ENCODE results near the gene FXYD7. TPM values are rescaled to one million over a fixed set of nuclear protein-coding genes. Genes with fewer than 3 reads are reported as not detected.

Gene FXYD7
- total and polyA plus RNA-seq, 9 of the 15 experiments (the other 6 are each of a cell fraction or from before 2014, with no cell fraction given): 0.10 to 0.80 (median 0.31) TPM; not detected in 3

- no peak for ATAC-seq
- ChIA-PET CTCF (ENCODE audit: low intra/inter-chr PET ratio) (interaction anchor here (0.6 kb wide), 1 partner anchor 11 kb away, joined by 3 read pairs; no protein-coding TSS in a partner anchor), POLR2A (interaction anchor here (0.6 to 1.3 kb wide), 8 partner anchors 9 to 128 kb away, joined by 3 to 7 read pairs (median 4); no protein-coding TSS in a partner anchor)
- peak overlapping the region; percentile 43 for H3K4me3 ChIP-seq
- H3K9me3 ChIP-seq (replicated peaks; ENCODE audit: control insufficient read depth, insufficient read depth, low read depth, low read length): no peaks in the 10 kb centered on the region
- H2AFZ ChIP-seq (ENCODE audit: low read depth, low read length): peak overlapping the region; percentile 95
- intact Hi-C loops (cut with micrococcal nuclease) (loop anchor here (5.0 kb wide), 1 partner anchor 125 kb away; the partner anchor contains the start of gene USF2), in situ Hi-C loops (cut with MboI) (no loop called here)
- no peaks in the 10 kb centered on the region for H3K79me2 ChIP-seq (ENCODE audit: control insufficient read depth, insufficient read depth, low read length)
- BruUV-seq (replicated peaks): no TSS peak
- no peaks in the 10 kb centered on the region; a peak in 2 of 5 replicates for H3K27me3 ChIP-seq (ENCODE audit: control insufficient read depth in 2 of 2, insufficient read depth in 2 of 2, low read length in 2 of 2)
- H3K4me2 ChIP-seq (ENCODE audit: insufficient read depth, low read length): peak overlapping the region; percentile 78
- no peak for FAIRE-seq
- no peaks in the 10 kb centered on the region for H3K9me1 ChIP-seq (ENCODE audit: control insufficient read depth, insufficient read depth, low read length)
- peaks cover 2% of the 10 kb centered on the region; the same call in 1 of the 3 replicates for H3K36me3 ChIP-seq (ENCODE audit: control insufficient read depth, insufficient read depth, low read length)
- peak overlapping the region; percentile 42 to 89 for H3K9ac ChIP-seq (ENCODE audit: insufficient read depth in 1 of 2, low read depth in 2 of 2, low read length in 2 of 2)
- H3K4me1 ChIP-seq (replicated peaks in 1 of 2; ENCODE audit: control insufficient read depth in 2 of 2, insufficient read depth in 2 of 2, low read length in 2 of 2): peaks cover 13 to 59% of the 10 kb centered on the region in 2 experiments
- WGBS (ENCODE audit: insufficient coverage, low coverage, missing lambda C conversion rate): 9% methylated on average over 18 of the region's 21 CpGs
- H4K20me1 ChIP-seq (replicated peaks; ENCODE audit: control insufficient read depth, insufficient read depth, low read length): peaks cover 12% of the 10 kb centered on the region
- DNase-seq (ENCODE audit: extremely low read depth in 1 of 4, low spot score in 3 of 4): peak in 1 of 4 experiments; percentile 53
- H3K27ac ChIP-seq (ENCODE audit: extremely low read depth, low read depth, low read length): peak overlapping the region; percentile 19; the same call in 2 of the 3 replicates
- no peak for TF ChIP-seq ZNF277 (CRISPR knock-in tag; IDR thresholded peaks at IDR 0.05; ENCODE audit: borderline replicate concordance)
- TF ChIP-seq BMI1 (IDR thresholded peaks at IDR 0.05; ENCODE audit: low read length): no peak
- no peak for TF ChIP-seq RBBP5 (IDR thresholded peaks at IDR 0.05; ENCODE audit: borderline replicate concordance, insufficient read depth, low read length, poor library complexity, severe bottlenecking)
- no peak for TF ChIP-seq RUNX1 (IDR thresholded peaks at IDR 0.05; ENCODE audit: low read depth)
- no peak for TF ChIP-seq HMG20B (CRISPR knock-in tag; IDR thresholded peaks at IDR 0.05)
- 0 out of 2 replicates have a peak, but pooled peaks have one; percentile 0 for TF ChIP-seq PTBP1 (IDR thresholded peaks at IDR 0.05; ENCODE audit: low read depth, low read length)
- TF ChIP-seq CBX1 (IDR thresholded peaks at IDR 0.05; ENCODE audit: low read depth): peak; percentile 55; the same call in 1 of the 2 replicates
- peak; percentile 92 for TF ChIP-seq NFIC (IDR thresholded peaks at IDR 0.05)
- TF ChIP-seq COPS2 (conservative IDR thresholded peaks at IDR 0.05): no peak
- peak in 1 of 2 experiments; percentile 69; a peak in 1 of 4 replicates for TF ChIP-seq RCOR1 (IDR thresholded peaks at IDR 0.05; ENCODE audit: borderline replicate concordance in 1 of 2, low read depth in 2 of 2, low read length in 2 of 2)
- TF ChIP-seq NFIX (CRISPR knock-in tag; IDR thresholded peaks at IDR 0.05; ENCODE audit: low read depth): 0 out of 2 replicates have a peak, but pooled peaks have one; percentile 26
- no peak for TF ChIP-seq TCF3 (CRISPR knock-in tag; IDR thresholded peaks at IDR 0.05)
- no peak for TF ChIP-seq RAD21 (CRISPR knock-in tag; conservative IDR thresholded peaks at IDR 0.05 in 1 of 2, IDR thresholded peaks at IDR 0.05 in 1 of 2)
- TF ChIP-seq MECOM (CRISPR knock-in tag; IDR thresholded peaks at IDR 0.05): 0 out of 2 replicates have a peak, but pooled peaks have one; percentile 33
- peak; percentile 22; the same call in 1 of the 2 replicates for TF ChIP-seq ESRRA (IDR thresholded peaks at IDR 0.05; ENCODE audit: borderline replicate concordance, low read depth)
- TF ChIP-seq MNT (conservative IDR thresholded peaks at IDR 0.05): peak; percentile 43 to 51; a peak in 2 of 4 replicates
- TF ChIP-seq MTA3 (IDR thresholded peaks at IDR 0.05; ENCODE audit: borderline replicate concordance): 0 out of 2 replicates have a peak, but pooled peaks have one; percentile 19
- no peak for TF ChIP-seq MBD2 (IDR thresholded peaks at IDR 0.05; ENCODE audit: borderline replicate concordance, low read depth)
- TF ChIP-seq PHF8 (IDR thresholded peaks at IDR 0.05; ENCODE audit: borderline replicate concordance, low read length): peak; percentile 15; the same call in 1 of the 2 replicates
Observed at GRCh38 chr19:35141837-35142605, 1.0 kb upstream of the FXYD7 start.
